T-cell (primary cell): ENCODE measurements around the gene PEMT. TPM values are rescaled to one million over a fixed set of nuclear protein-coding genes. Genes with fewer than 3 reads are reported as not detected.

Source experiments
- ATAC-seq, 4 experiments: fragments of 200-7000 bp in 3 of 4; fragments of 150-1000 bp in 1 of 4; cut with Tn5 transposase; replicated peaks in 1 of 4; 1 replicate in 3 of 4; 2 replicates in 1 of 4; pipeline ENCODE4 v1.10.0; 2021; ENCODE audit warnings: moderate library complexity in 3 of 4, mild to moderate bottlenecking in 2 of 4, moderate number of reproducible peaks in 1 of 4
- CTCF ChIA-PET, 2 donors: fragments of 300-600 bp; sonication (Branson Sonifier 250); formaldehyde crosslinking; loops; one replicate each; lab custom pipeline; 2022; ENCODE audit warnings: antibody characterized with exemption in 2 of 2; lab: Charles Lee
- POLR2A ChIA-PET, 2 donors: fragments of 300-600 bp; sonication (Branson Sonifier 250); formaldehyde crosslinking; loops; one replicate each; lab custom pipeline; 2022; ENCODE audit warnings: antibody characterized with exemption in 2 of 2; lab: Charles Lee
- DNase-seq, 35 experiments: peaks; one replicate each; pipeline versions ENCODE4 v3.0.0 to v3.0.0-alpha.2; 2013 to 2023
- H3K27ac ChIP-seq: one replicate; pipeline ENCODE4 v1.5.1; 2013; ENCODE audit warnings: low read length
- H3K27me3 ChIP-seq, 2 experiments: replicated peaks in 1 of 2; 1 replicate in 1 of 2; 2 replicates in 1 of 2; pipeline versions ENCODE4 v1.6.1 to v1.7.0; 2013; ENCODE audit warnings: low read length in 1 of 2, mixed read lengths in 1 of 2; ENCODE audit not compliant: control insufficient read depth in 2 of 2, insufficient read depth in 2 of 2; ENCODE audit errors: extremely low read depth in 1 of 2
- H3K36me3 ChIP-seq, 2 donors: 1 replicate in 1 of 2; 2 replicates in 1 of 2; pipeline versions ENCODE4 v1.6.1 to v1.7.0; 2013; ENCODE audit warnings: low read length in 1 of 2; ENCODE audit not compliant: control insufficient read depth in 2 of 2, insufficient read depth in 1 of 2; ENCODE audit errors: extremely low read depth in 1 of 2
- H3K4me1 ChIP-seq, 2 experiments: 1 replicate in 1 of 2; 2 replicates in 1 of 2; pipeline versions ENCODE4 v1.6.1 to v1.7.0; 2013; ENCODE audit warnings: low read length in 2 of 2, mixed read lengths in 1 of 2; ENCODE audit not compliant: insufficient read depth in 2 of 2, control insufficient read depth in 1 of 2; ENCODE audit errors: extremely low read depth in 1 of 2
- H3K4me3 ChIP-seq, 2 donors: 1 replicate in 1 of 2; 2 replicates in 1 of 2; pipeline versions ENCODE4 v1.5.1 to v1.7.0; 2013; ENCODE audit warnings: mild to moderate bottlenecking in 2 of 2, low read length in 1 of 2, moderate library complexity in 1 of 2; ENCODE audit not compliant: control insufficient read depth in 1 of 2; ENCODE audit errors: extremely low read depth in 1 of 2
- H3K9me3 ChIP-seq: 2 replicates; pipeline ENCODE4 v1.7.0; 2013
- H3K27ac Mint-ChIP-seq, 2 donors: one replicate each; pipeline ENCODE4 v1.8.0; 2020 to 2021; ENCODE audit warnings: mild to moderate bottlenecking in 2 of 2, mixed read lengths in 2 of 2
- H3K27me3 Mint-ChIP-seq, 2 donors: one replicate each; pipeline ENCODE4 v1.8.0; 2021 to 2022; ENCODE audit warnings: mixed read lengths in 2 of 2
- H3K36me3 Mint-ChIP-seq: one replicate; pipeline ENCODE4 v1.8.0; 2021; ENCODE audit warnings: mixed read lengths
- H3K4me1 Mint-ChIP-seq, 3 donors: one replicate each; pipeline ENCODE4 v1.8.0; 2020 to 2022; ENCODE audit warnings: mixed read lengths in 3 of 3, mild to moderate bottlenecking in 1 of 3
- H3K4me3 Mint-ChIP-seq, 3 donors: one replicate each; pipeline ENCODE4 v1.8.0; 2020 to 2022; ENCODE audit warnings: mild to moderate bottlenecking in 3 of 3, mixed read lengths in 3 of 3, moderate library complexity in 3 of 3
- H3K9me3 Mint-ChIP-seq, 3 donors: one replicate each; pipeline ENCODE4 v1.8.0; 2020 to 2022; ENCODE audit warnings: mixed read lengths in 3 of 3
- WGBS: methylation state at CpG from one replicate; pipeline ENCODE4 v1.1.5; 2013; ENCODE audit warnings: missing lambda C conversion rate; ENCODE audit not compliant: insufficient coverage; 5-methylcytosine and 5-hydroxymethylcytosine counted together
- total RNA-seq, 35 experiments: library from RNA in 6 of 35; stranded (reverse) in 6 of 35; fragments of 120-200 nt in 1 of 35; gene quantifications; one replicate each; pipeline versions ENCODE4 v1.2.1 to v1.2.4 and lab custom pipeline; 2013 to 2026

PEMT gene
- total RNA-seq, 5 donors from 2014 or later (not counting 1 experiment from before 2014, with no cell fraction given), result 13.3 to 25.8 (median 14.6) TPM

DNA sequence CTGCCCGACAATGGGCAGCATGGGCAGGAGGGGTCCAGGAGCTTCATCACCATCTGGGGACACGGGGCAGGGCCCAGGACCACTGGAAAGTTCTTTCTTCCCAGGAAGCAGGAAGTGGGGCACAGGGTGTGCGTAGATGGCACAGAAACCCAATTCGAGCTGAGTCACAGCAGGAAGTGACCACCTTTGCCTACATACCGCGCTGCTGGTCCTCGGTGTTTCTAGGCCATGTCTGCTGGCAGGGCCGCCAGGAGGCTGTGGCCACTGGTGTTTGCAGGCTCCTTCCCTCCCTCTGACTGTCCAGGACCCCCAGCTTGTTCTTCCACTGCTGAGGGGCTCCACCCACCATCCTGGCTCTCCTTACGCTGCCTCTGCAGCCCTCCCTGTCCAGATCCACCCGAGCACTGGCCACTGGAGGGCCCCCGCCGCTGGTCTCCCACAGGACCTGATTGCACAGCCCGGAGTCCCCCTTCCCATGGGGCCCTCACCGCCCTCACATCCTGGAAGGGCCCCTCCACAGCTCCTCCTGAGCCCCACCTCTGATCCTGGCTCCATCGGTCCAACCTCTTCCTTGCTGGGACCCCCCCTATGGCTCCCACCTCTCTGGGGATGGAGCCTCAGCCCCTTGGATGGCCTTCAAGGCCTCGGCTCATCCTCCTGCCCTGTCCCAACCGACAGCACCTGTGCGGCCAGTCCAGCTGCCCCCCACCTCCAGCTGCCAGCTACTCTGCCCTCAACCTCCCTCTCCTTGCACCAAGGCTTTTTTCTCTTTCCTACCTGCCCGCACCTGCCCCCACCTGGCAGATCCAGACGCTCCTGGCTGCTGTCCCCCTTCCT, 80.8 kb downstream of the PEMT start:
- no peak overlapping the region for H3K27ac Mint-ChIP-seq
- DNase-seq, result no peak
- no peaks in the 10 kb centered on the region for H3K4me1 Mint-ChIP-seq
- POLR2A ChIA-PET, result no interaction called here
- no peaks in the 10 kb centered on the region for H3K36me3 Mint-ChIP-seq
- H3K4me3 ChIP-seq, result no peak overlapping the region
- H3K27ac ChIP-seq, result no peak overlapping the region
- no peaks in the 10 kb centered on the region for H3K27me3 ChIP-seq
- no peak overlapping the region for H3K4me3 Mint-ChIP-seq
- no peaks in the 10 kb centered on the region for H3K9me3 ChIP-seq
- no peaks in the 10 kb centered on the region for H3K4me1 ChIP-seq
- H3K36me3 ChIP-seq, result peaks cover 0 to 3% of the 10 kb centered on the region in 2 donors
- no peak for ATAC-seq
- no peaks in the 10 kb centered on the region for H3K27me3 Mint-ChIP-seq
- CTCF ChIA-PET, result interaction anchor here in 1 of 2 donors (0.5 kb wide), 1 partner anchor 1089 kb away, joined by 6 read pairs; no protein-coding TSS in a partner anchor
- H3K9me3 Mint-ChIP-seq, result no peaks in the 10 kb centered on the region
- WGBS, result 71% methylated on average over 20 of the region's 20 CpGs

DNA sequence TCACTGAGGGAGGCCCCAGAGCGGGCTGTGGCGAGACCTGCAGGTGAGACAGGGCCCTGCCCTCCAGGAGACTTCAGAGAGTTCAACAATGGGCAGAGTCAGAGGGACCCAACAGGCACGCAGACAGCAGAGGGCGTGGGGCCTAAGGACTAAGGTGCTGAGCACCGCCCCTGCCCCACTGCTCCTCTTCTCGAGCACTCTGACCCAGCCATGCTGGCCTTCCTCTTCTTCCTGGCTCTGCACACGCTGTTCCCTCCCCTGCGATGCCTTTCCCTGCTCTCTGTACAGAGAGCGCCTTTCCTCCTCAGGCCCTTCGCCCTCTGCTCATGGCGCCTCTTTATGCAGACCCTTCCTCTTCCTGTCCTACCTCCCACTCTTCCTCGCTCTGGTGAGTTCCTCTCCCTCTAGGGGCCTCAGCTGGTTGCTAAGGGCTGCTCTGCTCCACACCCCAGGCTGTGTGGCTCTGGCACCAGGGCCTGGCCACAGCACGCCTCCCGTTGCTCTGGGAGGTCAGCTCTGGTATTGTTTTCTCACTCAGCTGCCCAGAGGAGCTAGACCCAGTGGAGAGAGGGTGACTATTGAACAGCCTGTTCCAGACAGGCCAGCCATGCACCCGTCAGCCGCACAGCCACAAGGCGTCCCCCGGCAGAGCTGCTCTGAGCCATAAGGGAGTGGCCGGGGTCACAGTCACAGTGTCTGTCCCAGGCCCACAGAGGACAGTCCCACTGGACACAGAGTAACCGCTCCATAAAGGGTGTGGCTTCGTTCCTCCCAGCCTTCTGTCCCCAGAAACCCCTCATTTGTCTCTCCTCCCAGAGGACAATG, 81.7 kb downstream of the PEMT start:
- no peak overlapping the region for H3K27ac Mint-ChIP-seq
- Histone ChIP-seq H3K36me3 (peaks cover 0 to 3% of the 10 kb centered on the region in 2 donors), H3K27ac (no peak overlapping the region), H3K27me3 (peaks cover 0 to under 1% of the 10 kb centered on the region in 2 experiments), H3K4me3 (no peak overlapping the region), H3K4me1 (no peaks in the 10 kb centered on the region), H3K9me3 (no peaks in the 10 kb centered on the region)
- no peaks in the 10 kb centered on the region for H3K27me3 Mint-ChIP-seq
- no peaks in the 10 kb centered on the region for H3K9me3 Mint-ChIP-seq
- 90% methylated on average over 20 of the region's 21 CpGs for WGBS
- ChIA-PET CTCF (no interaction called here), POLR2A (no interaction called here)
- no peaks in the 10 kb centered on the region for H3K4me1 Mint-ChIP-seq
- H3K4me3 Mint-ChIP-seq, result no peak overlapping the region
- no peaks in the 10 kb centered on the region for H3K36me3 Mint-ChIP-seq
- ATAC-seq (no peak), DNase-seq (no peak)

DNA sequence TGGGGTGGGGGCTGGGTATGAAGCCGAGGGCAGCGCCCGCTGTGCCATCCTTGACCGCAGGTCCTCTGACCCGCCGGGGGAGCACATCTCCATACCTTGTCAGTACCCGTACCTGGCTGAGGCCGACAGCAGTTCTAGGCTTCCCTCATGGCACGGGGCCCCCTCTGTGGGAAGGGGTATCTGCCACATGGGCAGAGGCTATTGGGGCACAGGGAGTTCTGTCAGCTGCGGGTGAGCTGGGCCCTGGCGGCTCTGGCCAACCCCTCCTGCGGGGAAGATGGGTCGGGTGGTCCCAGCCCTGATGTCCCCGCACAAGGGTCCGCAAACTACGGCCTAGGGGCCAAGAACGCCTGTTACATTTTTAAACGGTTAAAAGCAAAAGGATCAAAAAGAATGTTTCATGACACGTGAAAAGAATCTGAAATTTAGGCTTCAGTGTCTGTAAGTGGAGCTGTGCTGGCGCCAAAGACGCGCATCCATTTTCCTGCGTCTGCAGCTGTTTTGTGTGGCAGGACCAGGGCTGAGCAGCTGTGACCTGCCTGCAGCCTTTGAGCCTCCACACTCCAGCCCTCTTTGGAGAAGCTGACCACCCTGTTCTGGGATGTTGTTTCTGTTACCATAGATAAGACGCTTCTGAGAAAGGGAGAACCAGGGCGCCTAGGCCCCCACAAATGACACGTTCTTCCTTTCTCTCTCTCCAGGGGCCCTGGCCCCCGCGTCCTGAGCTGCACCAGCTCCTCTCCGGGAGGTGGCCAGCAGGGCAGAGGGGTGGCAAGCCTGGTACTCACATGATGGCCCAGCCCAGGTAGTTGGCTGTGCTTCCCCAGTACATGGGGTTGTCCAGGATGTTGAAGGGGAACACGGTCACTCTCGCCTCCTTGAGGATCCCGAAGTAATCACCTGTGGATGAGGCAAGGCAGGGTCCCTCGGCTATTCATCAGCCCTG, 82.6 kb downstream of the PEMT start:
- Histone ChIP-seq H3K4me1 (no peaks in the 10 kb centered on the region), H3K9me3 (no peaks in the 10 kb centered on the region), H3K4me3 (no peak overlapping the region), H3K36me3 (peaks cover 0 to 3% of the 10 kb centered on the region in 2 donors), H3K27me3 (peaks cover 0 to 2% of the 10 kb centered on the region in 2 experiments), H3K27ac (no peak overlapping the region)
- ChIA-PET POLR2A (no interaction called here), CTCF (no interaction called here)
- 91% methylated on average over 17 of the region's 33 CpGs for WGBS
- no peaks in the 10 kb centered on the region for H3K27me3 Mint-ChIP-seq
- H3K36me3 Mint-ChIP-seq, result no peaks in the 10 kb centered on the region
- DNase-seq (no peak), ATAC-seq (no peak)
- H3K4me1 Mint-ChIP-seq, result no peaks in the 10 kb centered on the region
- no peaks in the 10 kb centered on the region for H3K9me3 Mint-ChIP-seq
- H3K27ac Mint-ChIP-seq, result no peak overlapping the region
- no peak overlapping the region for H3K4me3 Mint-ChIP-seq

DNA sequence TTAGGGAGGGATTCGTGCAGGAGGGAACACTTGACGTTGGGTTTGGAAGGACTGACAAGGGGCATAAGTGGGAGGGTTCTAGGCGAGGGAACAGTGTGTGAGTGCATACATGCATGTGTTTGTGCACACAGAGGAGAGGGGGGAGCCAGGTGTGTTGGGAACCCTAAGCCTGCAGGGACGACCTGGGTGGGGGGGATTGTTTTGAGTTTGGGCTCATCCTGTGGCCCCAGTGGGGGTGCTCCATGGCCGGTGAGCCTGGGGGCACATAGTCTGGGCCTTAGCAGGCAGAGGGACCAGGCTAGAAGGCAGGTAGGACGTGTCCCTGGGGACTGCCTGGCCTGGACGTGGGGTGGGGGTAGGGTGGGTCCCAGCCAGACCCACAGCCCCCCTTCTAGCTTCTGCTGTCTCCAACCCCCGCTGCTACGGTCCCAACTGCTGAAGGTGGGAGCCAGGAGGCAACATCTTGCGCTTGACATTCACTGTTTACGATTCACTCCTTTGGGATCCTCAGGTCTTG, 83.4 kb downstream of the PEMT start:
- DNase-seq (no peak), ATAC-seq (no peak)
- Histone ChIP-seq H3K9me3 (no peaks in the 10 kb centered on the region), H3K36me3 (peaks cover 0 to 3% of the 10 kb centered on the region in 2 donors), H3K4me3 (no peak overlapping the region), H3K4me1 (no peaks in the 10 kb centered on the region), H3K27ac (no peak overlapping the region), H3K27me3 (peaks cover 0 to 2% of the 10 kb centered on the region in 2 experiments)
- H3K9me3 Mint-ChIP-seq, result no peaks in the 10 kb centered on the region
- no peak overlapping the region for H3K27ac Mint-ChIP-seq
- H3K36me3 Mint-ChIP-seq, result no peaks in the 10 kb centered on the region
- WGBS, result 88% methylated on average over 9 of the region's 11 CpGs
- no peaks in the 10 kb centered on the region for H3K4me1 Mint-ChIP-seq
- CTCF ChIA-PET, result no interaction called here
- peaks cover 0 to under 1% of the 10 kb centered on the region in 2 donors for H3K27me3 Mint-ChIP-seq
- POLR2A ChIA-PET, result no interaction called here
- no peak overlapping the region for H3K4me3 Mint-ChIP-seq

DNA sequence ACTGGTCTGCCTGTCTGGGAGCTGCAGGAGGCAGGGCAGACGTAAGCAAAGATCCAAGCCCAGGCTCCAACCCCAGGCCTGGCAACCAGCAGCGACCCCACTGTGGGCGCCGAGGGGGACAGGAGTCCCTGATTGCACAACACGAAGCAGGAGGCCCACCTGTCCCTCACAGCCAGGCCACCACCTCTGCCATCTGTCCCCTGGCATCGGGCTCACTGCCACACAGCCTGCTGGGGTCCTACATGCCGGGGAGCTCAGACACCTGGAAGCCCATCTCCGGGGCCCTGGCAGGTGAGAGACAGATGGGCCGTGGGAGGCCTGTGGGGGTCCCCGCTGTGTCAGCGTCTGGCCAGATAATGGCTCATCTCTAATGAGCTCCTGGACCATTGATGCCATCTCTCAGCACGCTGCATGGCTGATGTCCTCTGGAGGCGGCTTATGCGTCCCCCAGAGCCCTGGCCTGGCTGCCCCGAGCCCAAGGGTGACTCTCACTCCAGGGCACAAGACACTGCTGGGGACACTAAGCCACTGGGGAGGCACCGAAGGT, 84.0 kb downstream of the PEMT start:
- no peak overlapping the region for H3K27ac Mint-ChIP-seq
- H3K4me1 Mint-ChIP-seq, result no peaks in the 10 kb centered on the region
- H3K4me3 Mint-ChIP-seq, result no peak overlapping the region
- H3K9me3 Mint-ChIP-seq, result no peaks in the 10 kb centered on the region
- no peaks in the 10 kb centered on the region for H3K9me3 ChIP-seq
- no peak overlapping the region for H3K4me3 ChIP-seq
- CTCF ChIA-PET, result no interaction called here
- H3K36me3 ChIP-seq, result peaks cover 0 to 3% of the 10 kb centered on the region in 2 donors
- no peaks in the 10 kb centered on the region for H3K36me3 Mint-ChIP-seq
- no peak overlapping the region for H3K27ac ChIP-seq
- DNase-seq (no peak), ATAC-seq (no peak)
- peaks cover 0 to 2% of the 10 kb centered on the region in 2 experiments for H3K27me3 ChIP-seq
- H3K27me3 Mint-ChIP-seq, result peaks cover 0 to 5% of the 10 kb centered on the region in 2 donors
- POLR2A ChIA-PET, result no interaction called here
- H3K4me1 ChIP-seq, result no peaks in the 10 kb centered on the region
- 89% methylated on average over 14 of the region's 16 CpGs for WGBS
